K562 (cell line): ENCODE data around the gene TBX22. TPM values are rescaled to one million over a fixed set of nuclear protein-coding genes. Genes with fewer than 3 reads are reported as not detected.

Experiments
- ATAC-seq: fragments of 200-7000 bp; cut with Tn5 transposase; 3 replicates; pipeline ENCODE4 v1.9.1; 2020; ENCODE audit warnings: moderate library complexity
- Bru-seq: library from RNA; stranded (reverse); fragments of 400-500 nt; gene quantifications from one replicate; lab custom pipeline; 2021; lab: Mats Ljungman, UMichigan
- BruChase-seq, 2 experiments: library from RNA; stranded (reverse); fragments of 400-500 nt; gene quantifications; one replicate each; lab custom pipeline; 2021; lab: Mats Ljungman, UMichigan
- BruUV-seq: library from RNA; stranded (reverse); fragments of 400-500 nt; replicated peaks from 2 replicates; lab custom pipeline; 2021; lab: Mats Ljungman, UMichigan
- CTCF ChIA-PET: fragments of 300-600 bp; formaldehyde crosslinking; extraction: SDS; loops from one replicate; lab custom pipeline; 2021; ENCODE audit warnings: low intra/inter-chr PET ratio; lab: Yijun Ruan, JAX
- POLR2A ChIA-PET: fragments of 300-600, 350-650 bp; sonication (Branson Sonifier 250); formaldehyde crosslinking; extraction: SDS; loops from one replicate; lab custom pipeline; 2021; ENCODE audit warnings: antibody characterized with exemption, inconsistent platforms; lab: Yijun Ruan, JAX
- DNase-seq, 4 experiments: peaks; one replicate each; pipeline versions ENCODE4 v3.0.0 to v3.0.0-alpha.2; 2011 to 2018; ENCODE audit warnings: low spot score in 3 of 4, mixed read lengths in 3 of 4; ENCODE audit errors: extremely low read depth in 1 of 4
- FAIRE-seq: peaks from 2 replicates; lab custom pipeline; 2011; peaks lifted over from hg19 to GRCh38; lab: Jason Lieb, UNC
- H2AFZ ChIP-seq: 2 replicates; pipeline ENCODE4 v1.6.0; 2011; ENCODE audit warnings: low read depth, low read length, control low read depth, inconsistent platforms
- H3K27ac ChIP-seq: fragments of 200-600 bp; 3 replicates; pipeline ENCODE4 v1.8.0; 2011; ENCODE audit warnings: low read depth, mild to moderate bottlenecking, control low read depth, inconsistent platforms, low read length, moderate library complexity, mixed read lengths; ENCODE audit errors: extremely low read depth
- H3K27me3 ChIP-seq, 2 experiments: fragments of 300-600 bp in 1 of 2; 2 replicates in 1 of 2; 3 replicates in 1 of 2; pipeline versions ENCODE4 v1.6.0 to v1.8.0; 2011; ENCODE audit warnings: inconsistent platforms in 2 of 2, low read length in 2 of 2, mild to moderate bottlenecking in 1 of 2, mixed read lengths in 1 of 2, moderate library complexity in 1 of 2; ENCODE audit not compliant: control insufficient read depth in 2 of 2, insufficient read depth in 2 of 2
- H3K36me3 ChIP-seq: fragments of 300-600 bp; 3 replicates; pipeline ENCODE4 v1.8.0; 2011; ENCODE audit warnings: mild to moderate bottlenecking, low read length, inconsistent platforms; ENCODE audit not compliant: control insufficient read depth, insufficient read depth
- H3K4me1 ChIP-seq, 2 experiments: fragments of 200-600 bp in 1 of 2; replicated peaks in 1 of 2; 2 replicates in 1 of 2; 3 replicates in 1 of 2; pipeline versions ENCODE4 v1.5.1 to v1.8.0; 2011; ENCODE audit warnings: inconsistent platforms in 2 of 2, low read length in 2 of 2, mild to moderate bottlenecking in 1 of 2, mixed read lengths in 1 of 2, moderate library complexity in 1 of 2; ENCODE audit not compliant: control insufficient read depth in 2 of 2, insufficient read depth in 2 of 2
- H3K4me2 ChIP-seq: 2 replicates; pipeline ENCODE4 v1.6.1; 2011; ENCODE audit warnings: low read length, control low read depth, inconsistent platforms, mixed read lengths; ENCODE audit not compliant: insufficient read depth
- H3K4me3 ChIP-seq: fragments of 200-600 bp; sonication (generic), shearing (Covaris generic); 2 replicates; pipeline ENCODE4 v1.5.1; 2016; ENCODE audit warnings: control low read depth, inconsistent platforms
- H3K79me2 ChIP-seq: fragments of 200-600 bp; 3 replicates; pipeline ENCODE4 v1.8.0; 2011; ENCODE audit warnings: low read length, inconsistent platforms; ENCODE audit not compliant: control insufficient read depth, insufficient read depth
- H3K9ac ChIP-seq, 2 experiments: 2 replicates each; pipeline versions ENCODE4 v1.6.0 to v1.6.1; 2011; ENCODE audit warnings: low read depth in 2 of 2, low read length in 2 of 2, control low read depth in 1 of 2, inconsistent platforms in 1 of 2, mild to moderate bottlenecking in 1 of 2, mixed read lengths in 1 of 2; ENCODE audit not compliant: insufficient read depth in 1 of 2
- H3K9me1 ChIP-seq: one replicate; pipeline ENCODE4 v1.6.0; 2011; ENCODE audit warnings: inconsistent platforms, mild to moderate bottlenecking, low read length, moderate library complexity; ENCODE audit not compliant: control insufficient read depth, insufficient read depth
- H3K9me3 ChIP-seq: replicated peaks from 2 replicates; pipeline ENCODE4 v1.5.1; 2011; ENCODE audit warnings: low read depth, low read length, inconsistent platforms; ENCODE audit not compliant: control insufficient read depth, insufficient read depth
- H4K20me1 ChIP-seq: replicated peaks from 2 replicates; pipeline ENCODE4 v1.6.1; 2011; ENCODE audit warnings: low read length, inconsistent platforms, mixed read lengths; ENCODE audit not compliant: control insufficient read depth, insufficient read depth
- EZH2 ChIP-seq: IDR thresholded peaks from 2 replicates; pipeline ENCODE4 v1.6.1; 2012; ENCODE audit warnings: low read depth, mild to moderate bottlenecking, inconsistent platforms, low read length, borderline replicate concordance
- HIVEP1 ChIP-seq: fragments of 250-450 bp; sonication (Bioruptor Pico); IDR thresholded peaks from 2 replicates; pipeline ENCODE4 v1.4.0; 2020; ENCODE audit warnings: mild to moderate bottlenecking
- NR2C2 ChIP-seq, 2 experiments: fragments of 200-800 bp in 1 of 2; sonication (Bioruptor generic) in 1 of 2; sonication (generic) in 1 of 2; formaldehyde crosslinking in 1 of 2; IDR thresholded peaks; 2 replicates each; pipeline versions ENCODE4 v1.6.1 to v1.8.0; 2016 to 2022; ENCODE audit warnings: mild to moderate bottlenecking in 1 of 2, missing compliant biosample characterization in 1 of 2, missing genetic modification characterization in 1 of 2, missing genetic modification reagents in 1 of 2
- POLR2A ChIP-seq: fragments of 450-650 bp; conservative IDR thresholded peaks from 2 replicates; pipeline ENCODE4 v1.6.1; 2016
- PYGO2 ChIP-seq: fragments of 450-650 bp; IDR thresholded peaks from 2 replicates; pipeline ENCODE4 v1.6.1; 2016; ENCODE audit warnings: mild to moderate bottlenecking, missing genetic modification characterization, moderate library complexity, missing compliant biosample characterization
- SNRNP70 ChIP-seq: fragments of 200-400 bp; formaldehyde crosslinking; optimal IDR thresholded peaks from 2 replicates; pipeline ENCODE3; 2017; ENCODE audit warnings: low read depth, low read length
- TEAD4 ChIP-seq, 2 experiments: sonication (generic) in 1 of 2; formaldehyde crosslinking in 1 of 2; IDR thresholded peaks; 2 replicates each; pipeline versions ENCODE4 v1.6.1 to v1.8.0; 2012 to 2022; ENCODE audit warnings: borderline replicate concordance in 1 of 2, inconsistent platforms in 1 of 2, low read length in 1 of 2, mild to moderate bottlenecking in 1 of 2, missing genetic modification reagents in 1 of 2
- WGBS: fragments of 100-300 bp; shearing (Covaris generic); methylation state at CpG from one replicate; pipeline ENCODE4 v1.1.6; 2016; ENCODE audit warnings: low coverage, mixed read lengths; ENCODE audit not compliant: insufficient coverage; ENCODE audit errors: missing lambda C conversion rate; 5-methylcytosine and 5-hydroxymethylcytosine counted together
- in situ Hi-C: fragments of 300-500 bp; cut with MboI; formaldehyde crosslinking; loops from 4 replicates; pipeline ENCODE4 v1.15.0; 2018; ENCODE audit warnings: inconsistent platforms, mixed read lengths
- intact Hi-C: fragments of 100-400 bp; cut with micrococcal nuclease; formaldehyde crosslinking; loops from 2 replicates; pipeline ENCODE4 v1.14.2; 2022
- long read RNA-seq, 3 experiments: library from polyadenylated mRNA in 2 of 3; library from RNA in 1 of 3; unstranded in 2 of 3; stranded (forward) in 1 of 3; transcript quantifications; one replicate each; pipeline ENCODE4 v2.0.0, GENCODE V29; 2019 to 2022
- polyA minus RNA-seq, 3 experiments: library from RNA; depleted of rRNA, polyadenylated mRNA; stranded (reverse); fragments of >200 nt; gene quantifications; 2 replicates each; pipeline ENCODE4 v1.2.3, GENCODE V29; 2011
- polyA plus RNA-seq, 8 experiments: library from polyadenylated mRNA; depleted of rRNA in 4 of 8; stranded (reverse) in 5 of 8; unstranded in 3 of 8; fragments of >200 nt; fragmentation: Nextera tagmentation in 2 of 8; fragmentation: Illumina TruSeq in 1 of 8; extraction: Ambion mirVana in 2 of 8; extraction: Trizol in 1 of 8; gene quantifications; 2 replicates each; pipeline versions ENCODE4 v1.2.1 to v1.2.3, GENCODE V29; 2011 to 2014; ENCODE audit warnings: inconsistent platforms in 1 of 8, missing spikeins in 1 of 8
- total RNA-seq, 7 experiments: library from RNA; depleted of rRNA in 6 of 7; stranded (reverse); fragments of >200 nt in 6 of 7; fragmentation: Illumina TruSeq in 2 of 7; extraction: Trizol in 2 of 7; gene quantifications; 2 replicates each; pipeline versions ENCODE4 v1.2.1 to v1.2.3, GENCODE V29; 2011 to 2021; ENCODE audit warnings: low replicate concordance in 1 of 7
- TF ChIP-seq, protein P1 (sequence below): fragments of 250-450 bp; sonication (Bioruptor Pico); IDR thresholded peaks from 2 replicates; pipeline ENCODE4 v1.4.0; 2020; ENCODE audit warnings: mild to moderate bottlenecking
- TF ChIP-seq, protein P2 (sequence below): sonication (generic); formaldehyde crosslinking; IDR thresholded peaks from 2 replicates; pipeline ENCODE4 v1.8.1; 2023; ENCODE audit warnings: mild to moderate bottlenecking, missing genetic modification reagents, moderate library complexity

Gene TBX22
- not detected in 2 replicates for total RNA-seq (2011; cell fraction: chromatin; rRNA removed; ENCODE audit: low replicate concordance)
- not detected in 2 replicates for total RNA-seq (2011; cell fraction: nucleolus; rRNA removed)
- total RNA-seq (2011; cell fraction: nucleoplasm; rRNA removed) = not detected in 2 replicates
- not detected in 2 replicates for total RNA-seq (2014; rRNA removed)
- not detected in 2 replicates for total RNA-seq (2014; rRNA removed; fragmentation: Illumina TruSeq; extraction: Trizol)
- not detected in 2 replicates for total RNA-seq (2015; rRNA removed; fragmentation: Illumina TruSeq; extraction: Trizol)
- not detected in 2 replicates for total RNA-seq (2021)
- polyA plus RNA-seq (2011; rRNA removed) = not detected in 2 replicates
- polyA plus RNA-seq (2011; cell fraction: cytosol; rRNA removed) = not detected in 2 replicates
- polyA plus RNA-seq (2011; cell fraction: nucleus; rRNA removed) = not detected in 2 replicates
- polyA plus RNA-seq (2012) = not detected in 2 replicates
- not detected in 2 replicates for polyA plus RNA-seq (2014; fragmentation: Illumina TruSeq; extraction: Trizol)
- polyA plus RNA-seq (2014; fragmentation: Nextera tagmentation; extraction: Ambion mirVana) = not detected
- polyA plus RNA-seq (2014; rRNA removed) = not detected in 2 replicates
- polyA minus RNA-seq (2011; rRNA and poly(A)+ RNA removed) = not detected in 2 replicates
- polyA minus RNA-seq (2011; cell fraction: cytosol; rRNA and poly(A)+ RNA removed) = not detected in 2 replicates
- polyA minus RNA-seq (2011; cell fraction: nucleus; rRNA and poly(A)+ RNA removed) = not detected in 2 replicates
- not detected for Bru-seq, nascent RNA
- BruChase-seq, experiment 1, labeled RNA remaining after a 2-hour chase = not detected
- BruChase-seq, experiment 2, labeled RNA remaining after a 6-hour chase = not detected
- long read RNA-seq, experiment 1 = 0 reads
- long read RNA-seq, experiment 2 = 0 reads
- long read RNA-seq, experiment 3 = 0 reads

GRCh38 chrX:80014141-80014940 is at the start of gene TBX22:
Gene TBX22, plus strand, starts transcription at chrX:80014753. Its CDS starts 7,517 bp downstream, at chrX:80022270.
- no peaks in the 10 kb centered on the region for H4K20me1 ChIP-seq
- H3K9me1 ChIP-seq = no peaks in the 10 kb centered on the region
- ATAC-seq (no peak), FAIRE-seq (no peak), DNase-seq (no peak)
- no TSS peak for BruUV-seq
- no peak within 1 kb of the TSS for H3K9ac ChIP-seq
- intact Hi-C loops (no loop called here), in situ Hi-C loops (loop anchor here (10.0 kb wide), 1 partner anchor 1930 kb away; no protein-coding TSS in a partner anchor)
- TF ChIP-seq POLR2A (no peak), TEAD4 (IDR thresholded peaks at IDR 0.05; ENCODE audit: low read length) (no peak), TEAD4 (CRISPR knock-in tag; IDR thresholded peaks at IDR 0.05; ENCODE audit: borderline replicate concordance) (no peak), HIVEP1 (CRISPR knock-in tag) (no peak), NR2C2 (CRISPR knock-in tag; IDR thresholded peaks at IDR 0.05) (no peak), NR2C2 (tag; IDR thresholded peaks at IDR 0.05) (no peak), SNRNP70 (no peak), EZH2 (no peak), PYGO2 (tag) (no peak)
- TF ChIP-seq, protein P1, sequence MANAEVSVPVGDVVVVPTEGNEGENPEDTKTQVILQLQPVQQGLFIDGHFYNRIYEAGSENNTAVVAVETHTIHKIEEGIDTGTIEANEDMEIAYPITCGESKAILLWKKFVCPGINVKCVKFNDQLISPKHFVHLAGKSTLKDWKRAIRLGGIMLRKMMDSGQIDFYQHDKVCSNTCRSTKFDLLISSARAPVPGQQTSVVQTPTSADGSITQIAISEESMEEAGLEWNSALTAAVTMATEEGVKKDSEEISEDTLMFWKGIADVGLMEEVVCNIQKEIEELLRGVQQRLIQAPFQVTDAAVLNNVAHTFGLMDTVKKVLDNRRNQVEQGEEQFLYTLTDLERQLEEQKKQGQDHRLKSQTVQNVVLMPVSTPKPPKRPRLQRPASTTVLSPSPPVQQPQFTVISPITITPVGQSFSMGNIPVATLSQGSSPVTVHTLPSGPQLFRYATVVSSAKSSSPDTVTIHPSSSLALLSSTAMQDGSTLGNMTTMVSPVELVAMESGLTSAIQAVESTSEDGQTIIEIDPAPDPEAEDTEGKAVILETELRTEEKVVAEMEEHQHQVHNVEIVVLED = no peak
- TF ChIP-seq, protein P2, sequence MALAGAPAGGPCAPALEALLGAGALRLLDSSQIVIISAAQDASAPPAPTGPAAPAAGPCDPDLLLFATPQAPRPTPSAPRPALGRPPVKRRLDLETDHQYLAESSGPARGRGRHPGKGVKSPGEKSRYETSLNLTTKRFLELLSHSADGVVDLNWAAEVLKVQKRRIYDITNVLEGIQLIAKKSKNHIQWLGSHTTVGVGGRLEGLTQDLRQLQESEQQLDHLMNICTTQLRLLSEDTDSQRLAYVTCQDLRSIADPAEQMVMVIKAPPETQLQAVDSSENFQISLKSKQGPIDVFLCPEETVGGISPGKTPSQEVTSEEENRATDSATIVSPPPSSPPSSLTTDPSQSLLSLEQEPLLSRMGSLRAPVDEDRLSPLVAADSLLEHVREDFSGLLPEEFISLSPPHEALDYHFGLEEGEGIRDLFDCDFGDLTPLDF (CRISPR knock-in tag) = no peak
- H3K4me2 ChIP-seq = no peak within 1 kb of the TSS
- no peaks in the 10 kb centered on the region for H3K9me3 ChIP-seq
- no peaks in the 10 kb centered on the region for H3K4me1 ChIP-seq
- H3K27ac ChIP-seq = no peak within 1 kb of the TSS
- H3K4me3 ChIP-seq = no peak within 1 kb of the TSS
- no peak within 1 kb of the TSS for H2AFZ ChIP-seq
- ChIA-PET CTCF (no interaction called here), POLR2A (no interaction called here)
- H3K36me3 ChIP-seq = no peaks in the 10 kb centered on the region
- 0% methylated on average over 3 of the region's 5 CpGs for WGBS
- H3K27me3 ChIP-seq = no peaks in the 10 kb centered on the region
- H3K79me2 ChIP-seq = no peaks in the 10 kb centered on the region
